Tibial nerve (tissue), 4 donors: Measurements from ENCODE around the gene VAMP8.

Experiments used
- CTCF ChIP-seq, 5 experiments: fragments of 200-600 bp in 3 of 5; fragments of 450-650 bp in 2 of 5; sonication (generic) in 3 of 5; IDR thresholded peaks; one replicate each; pipeline ENCODE4 v1.5.1; 2016 to 2019; ENCODE audit warnings: antibody characterized with exemption in 5 of 5, mild to moderate bottlenecking in 3 of 5, moderate library complexity in 2 of 5
- EP300 ChIP-seq, 2 donors: sonication (generic); formaldehyde crosslinking; IDR thresholded peaks; one replicate each; pipeline ENCODE4 v1.6.1; 2017; ENCODE audit warnings: antibody characterized with exemption in 2 of 2, mild to moderate bottlenecking in 1 of 2
- POLR2A ChIP-seq, 2 donors: fragments of 450-650 bp; IDR thresholded peaks; one replicate each; pipeline ENCODE4 v1.6.1; 2017; ENCODE audit warnings: antibody characterized with exemption in 2 of 2, mild to moderate bottlenecking in 2 of 2, moderate library complexity in 2 of 2

- TF ChIP-seq CTCF (IDR thresholded peaks at IDR 0.05) (no peak), POLR2A (IDR thresholded peaks at IDR 0.05) (no peak), EP300 (IDR thresholded peaks at IDR 0.05) (no peak)
Observed at GRCh38 chr2:85541753-85542457, 35.5 kb upstream of the VAMP8 start.
